ENCODE data around the gene TPRG1L.

TPRG1L gene

DNA sequence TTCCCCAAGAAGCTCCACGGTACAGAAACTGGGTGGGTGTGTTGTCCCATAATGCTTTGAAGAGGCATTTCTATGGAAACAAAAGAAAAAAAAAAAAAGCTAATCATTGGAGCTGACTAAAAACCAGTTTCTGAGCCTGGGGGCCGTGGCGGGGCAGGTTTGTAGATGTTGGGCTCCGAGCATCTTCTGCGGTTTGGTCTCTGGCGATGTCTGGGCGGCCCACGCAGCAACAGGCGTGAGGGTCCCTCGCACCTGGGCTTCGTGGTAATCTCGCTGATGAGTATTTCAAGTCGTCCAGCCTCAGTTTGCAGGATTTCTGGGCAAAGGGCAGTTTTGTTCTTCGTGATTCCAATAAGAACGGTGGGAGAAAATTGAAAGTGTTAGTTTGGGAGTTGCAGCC, 34.3 kb downstream of the TPRG1L start:
- TF ChIP-seq, protein P1, sequence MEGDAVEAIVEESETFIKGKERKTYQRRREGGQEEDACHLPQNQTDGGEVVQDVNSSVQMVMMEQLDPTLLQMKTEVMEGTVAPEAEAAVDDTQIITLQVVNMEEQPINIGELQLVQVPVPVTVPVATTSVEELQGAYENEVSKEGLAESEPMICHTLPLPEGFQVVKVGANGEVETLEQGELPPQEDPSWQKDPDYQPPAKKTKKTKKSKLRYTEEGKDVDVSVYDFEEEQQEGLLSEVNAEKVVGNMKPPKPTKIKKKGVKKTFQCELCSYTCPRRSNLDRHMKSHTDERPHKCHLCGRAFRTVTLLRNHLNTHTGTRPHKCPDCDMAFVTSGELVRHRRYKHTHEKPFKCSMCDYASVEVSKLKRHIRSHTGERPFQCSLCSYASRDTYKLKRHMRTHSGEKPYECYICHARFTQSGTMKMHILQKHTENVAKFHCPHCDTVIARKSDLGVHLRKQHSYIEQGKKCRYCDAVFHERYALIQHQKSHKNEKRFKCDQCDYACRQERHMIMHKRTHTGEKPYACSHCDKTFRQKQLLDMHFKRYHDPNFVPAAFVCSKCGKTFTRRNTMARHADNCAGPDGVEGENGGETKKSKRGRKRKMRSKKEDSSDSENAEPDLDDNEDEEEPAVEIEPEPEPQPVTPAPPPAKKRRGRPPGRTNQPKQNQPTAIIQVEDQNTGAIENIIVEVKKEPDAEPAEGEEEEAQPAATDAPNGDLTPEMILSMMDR (conservative IDR thresholded peaks at IDR 0.05; ENCODE audit: low read depth, low read length): no peak
- Histone ChIP-seq H3K27ac (no peak overlapping the region), H3K4me3 (IDR thresholded peaks at IDR 0.05; ENCODE audit: insufficient read depth, low read depth, low read length) (no peak overlapping the region), H2AFZ (ENCODE audit: low read depth) (no peak overlapping the region), H3K4me1 (ENCODE audit: low read depth, poor library complexity, severe bottlenecking) (no peaks in the 10 kb centered on the region), H3K4me2 (no peak overlapping the region), H3K9ac (no peak overlapping the region), H3K27me3 (ENCODE audit: insufficient read depth, low read depth) (peaks cover 96% of the 10 kb centered on the region), H4K20me1 (ENCODE audit: insufficient read depth) (no peaks in the 10 kb centered on the region), H3K36me3 (ENCODE audit: insufficient read depth) (no peaks in the 10 kb centered on the region), H3K79me2 (ENCODE audit: insufficient read depth, low read depth) (no peaks in the 10 kb centered on the region)

DNA sequence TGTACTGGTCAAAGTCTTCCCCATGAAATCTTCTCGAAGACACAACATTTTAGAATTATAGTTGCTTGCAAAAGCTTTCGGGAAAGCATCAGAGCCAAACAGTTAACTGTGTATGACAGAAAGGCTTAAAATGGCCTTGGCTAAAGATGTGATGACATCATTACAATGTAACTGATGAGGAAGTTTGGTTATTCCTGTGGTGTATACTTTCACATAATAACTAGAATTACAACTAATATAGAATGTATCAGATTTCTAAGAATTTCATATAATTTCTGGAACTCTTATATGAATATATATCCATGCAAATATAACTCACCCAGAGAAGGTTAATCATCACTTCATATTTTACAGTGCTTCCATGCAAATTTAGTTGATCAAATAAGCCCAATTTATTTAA, 35.9 kb downstream of the TPRG1L start:
- no peak overlapping the region for H3K4me3 ChIP-seq (IDR thresholded peaks at IDR 0.05; ENCODE audit: insufficient read depth, low read depth, low read length)
- no peak overlapping the region for H3K4me2 ChIP-seq
- peaks cover 95% of the 10 kb centered on the region for H3K27me3 ChIP-seq (ENCODE audit: insufficient read depth, low read depth)
- no peak overlapping the region for H3K27ac ChIP-seq
- H3K79me2 ChIP-seq (ENCODE audit: insufficient read depth, low read depth): no peaks in the 10 kb centered on the region
- TF ChIP-seq, protein P1 (conservative IDR thresholded peaks at IDR 0.05; ENCODE audit: low read depth, low read length): no peak
- H3K36me3 ChIP-seq (ENCODE audit: insufficient read depth): no peaks in the 10 kb centered on the region
- no peaks in the 10 kb centered on the region for H4K20me1 ChIP-seq (ENCODE audit: insufficient read depth)
- H3K9ac ChIP-seq: no peak overlapping the region
- no peaks in the 10 kb centered on the region for H3K4me1 ChIP-seq (ENCODE audit: low read depth, poor library complexity, severe bottlenecking)
- H2AFZ ChIP-seq (ENCODE audit: low read depth): no peak overlapping the region

DNA sequence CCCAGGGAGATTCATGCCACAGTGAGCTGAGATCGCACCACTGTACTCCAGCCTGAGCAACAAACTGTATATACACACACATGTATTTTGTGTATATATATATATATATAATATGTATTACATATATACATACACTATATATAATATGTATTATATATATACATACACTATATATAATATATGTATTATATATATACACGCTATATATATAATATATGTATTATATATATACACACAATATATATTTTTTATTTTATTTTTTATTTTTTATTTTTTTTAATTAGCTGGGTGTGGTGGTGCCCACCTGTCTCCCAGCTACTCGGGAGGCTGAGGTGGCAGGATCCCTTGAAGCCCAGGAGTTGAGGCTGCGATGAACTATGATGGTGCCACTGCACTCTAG, 36.8 kb downstream of the TPRG1L start:
- Histone ChIP-seq H3K4me3 (IDR thresholded peaks at IDR 0.05; ENCODE audit: insufficient read depth, low read depth, low read length) (no peak overlapping the region), H3K27me3 (ENCODE audit: insufficient read depth, low read depth) (peaks cover 94% of the 10 kb centered on the region), H3K4me2 (no peak overlapping the region), H2AFZ (ENCODE audit: low read depth) (no peak overlapping the region), H3K36me3 (ENCODE audit: insufficient read depth) (no peaks in the 10 kb centered on the region), H3K79me2 (ENCODE audit: insufficient read depth, low read depth) (no peaks in the 10 kb centered on the region), H4K20me1 (ENCODE audit: insufficient read depth) (no peaks in the 10 kb centered on the region), H3K9ac (no peak overlapping the region), H3K4me1 (ENCODE audit: low read depth, poor library complexity, severe bottlenecking) (no peaks in the 10 kb centered on the region), H3K27ac (no peak overlapping the region)
- TF ChIP-seq, protein P1 (conservative IDR thresholded peaks at IDR 0.05; ENCODE audit: low read depth, low read length): no peak

DNA sequence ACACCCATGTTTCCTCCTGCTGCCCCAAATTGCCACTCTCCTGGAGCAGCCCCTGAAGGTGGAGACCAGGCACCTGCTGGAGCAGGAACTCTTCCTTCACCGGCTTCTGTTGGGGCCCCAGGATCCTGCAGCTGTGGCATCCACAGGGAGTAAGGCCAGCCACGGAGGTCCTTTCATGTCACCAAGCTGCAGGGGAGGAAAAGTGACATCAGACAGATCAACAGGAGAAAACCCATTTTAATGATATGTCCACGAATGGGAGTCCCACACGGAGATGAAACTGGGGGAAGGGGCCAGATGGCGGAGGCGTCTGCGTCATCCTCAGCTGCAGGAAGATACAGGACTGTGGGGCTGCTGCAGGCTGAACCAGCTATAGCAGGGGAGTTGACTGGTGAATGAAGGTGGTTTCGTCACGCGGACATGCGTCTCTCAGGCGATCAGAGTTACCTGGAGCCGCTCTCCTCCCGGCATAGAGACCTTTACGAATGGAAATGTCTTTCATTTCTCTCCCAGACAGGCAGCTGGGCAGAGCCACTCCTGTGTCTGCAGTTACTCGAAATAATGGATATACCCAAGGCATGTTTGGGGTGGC, 37.4 kb downstream of the TPRG1L start:
- Histone ChIP-seq H3K27me3 (ENCODE audit: insufficient read depth, low read depth) (peaks cover 94% of the 10 kb centered on the region), H3K9ac (no peak overlapping the region), H3K4me2 (no peak overlapping the region), H2AFZ (ENCODE audit: low read depth) (no peak overlapping the region), H3K36me3 (ENCODE audit: insufficient read depth) (no peaks in the 10 kb centered on the region), H3K4me3 (IDR thresholded peaks at IDR 0.05; ENCODE audit: insufficient read depth, low read depth, low read length) (no peak overlapping the region), H3K27ac (no peak overlapping the region), H4K20me1 (ENCODE audit: insufficient read depth) (no peaks in the 10 kb centered on the region), H3K79me2 (ENCODE audit: insufficient read depth, low read depth) (no peaks in the 10 kb centered on the region), H3K4me1 (ENCODE audit: low read depth, poor library complexity, severe bottlenecking) (no peaks in the 10 kb centered on the region)
- TF ChIP-seq, protein P1 (conservative IDR thresholded peaks at IDR 0.05; ENCODE audit: low read depth, low read length): no peak
